Panc1 (cell line): Measurements from ENCODE around the gene PTCD2. TPM values are rescaled to one million over a fixed set of nuclear protein-coding genes. Genes with fewer than 3 reads are reported as not detected.

Experiments used
- ATAC-seq: fragments of 200-7000 bp; cut with Tn5 transposase; 2 replicates; pipeline ENCODE4 v1.9.1; 2020; ENCODE audit warnings: mild to moderate bottlenecking, moderate library complexity
- BruUV-seq: library from RNA; stranded (reverse); fragments of 400-500 nt; replicated peaks from 2 replicates; lab custom pipeline; 2021; lab: Mats Ljungman, UMichigan
- CTCF ChIA-PET: fragments of 300-600 bp; sonication (Branson Sonifier 250); formaldehyde crosslinking; loops from one replicate; lab custom pipeline; 2022; ENCODE audit warnings: antibody characterized with exemption; lab: Charles Lee
- POLR2A ChIA-PET: fragments of 300-600 bp; sonication (Branson Sonifier 250); formaldehyde crosslinking; loops from one replicate; lab custom pipeline; 2022; ENCODE audit warnings: antibody characterized with exemption; lab: Charles Lee
- DNase-seq: peaks from one replicate; pipeline ENCODE4 v3.0.0-alpha.2; 2010; ENCODE audit warnings: low read depth, low spot score
- H3K27ac ChIP-seq: 2 replicates; pipeline ENCODE4 v1.5.1; 2011; ENCODE audit warnings: mild to moderate bottlenecking, low read length, inconsistent platforms
- H3K27me3 ChIP-seq: fragments of 200-500 bp; sonication (Bioruptor generic); 2 replicates; pipeline ENCODE4 v1.6.0; 2014; ENCODE audit warnings: low read length, inconsistent platforms; ENCODE audit not compliant: control insufficient read depth, insufficient read depth
- H3K36me3 ChIP-seq: fragments of 200-500 bp; sonication (Bioruptor generic); 2 replicates; pipeline ENCODE4 v1.5.1; 2014; ENCODE audit warnings: inconsistent platforms, mild to moderate bottlenecking, low read length, moderate library complexity; ENCODE audit not compliant: control insufficient read depth, insufficient read depth
- H3K4me1 ChIP-seq: 2 replicates; pipeline ENCODE4 v1.5.1; 2011; ENCODE audit warnings: inconsistent platforms, mild to moderate bottlenecking, low read length, moderate library complexity; ENCODE audit not compliant: control insufficient read depth, insufficient read depth
- H3K4me3 ChIP-seq, 2 experiments: 2 replicates each; pipeline ENCODE4 v1.5.1; 2011 to 2012; ENCODE audit warnings: low read depth in 2 of 2, low read length in 2 of 2, mild to moderate bottlenecking in 2 of 2, inconsistent platforms in 1 of 2, moderate library complexity in 1 of 2
- H3K9me3 ChIP-seq: fragments of 200-500 bp; sonication (Bioruptor generic); 2 replicates; pipeline ENCODE4 v1.5.1; 2014; ENCODE audit warnings: low read depth, mild to moderate bottlenecking, inconsistent platforms, low read length, moderate library complexity; ENCODE audit not compliant: control insufficient read depth, insufficient read depth
- CTCF ChIP-seq: fragments of 450-650 bp; IDR thresholded peaks from 2 replicates; pipeline ENCODE4 v1.5.1; 2017; ENCODE audit warnings: mild to moderate bottlenecking
- POLR2AphosphoS5 ChIP-seq: IDR thresholded peaks from 2 replicates; pipeline ENCODE4 v1.6.1; 2012; ENCODE audit warnings: mild to moderate bottlenecking, low read depth, low read length, moderate library complexity
- REST ChIP-seq, 2 experiments: IDR thresholded peaks; 2 replicates each; pipeline ENCODE4 v1.6.1; 2011 to 2012; ENCODE audit warnings: low read depth in 2 of 2, control low read depth in 1 of 2, low read length in 1 of 2, mild to moderate bottlenecking in 1 of 2, moderate library complexity in 1 of 2; ENCODE audit not compliant: insufficient read depth in 1 of 2
- SIN3A ChIP-seq: IDR thresholded peaks from 2 replicates; pipeline ENCODE4 v1.6.1; 2012; ENCODE audit warnings: low read depth, mild to moderate bottlenecking, low read length, moderate library complexity, borderline replicate concordance; ENCODE audit not compliant: insufficient read depth
- TCF7L2 ChIP-seq: IDR thresholded peaks from 2 replicates; pipeline ENCODE4 v1.6.1; 2011; ENCODE audit warnings: mild to moderate bottlenecking, low read depth, low read length, inconsistent platforms
- in situ Hi-C: cut with HindIII; loops from 2 replicates; pipeline ENCODE4 v1.10.0; 2016; ENCODE audit warnings: low sequenced_read_pairs, low pct_unique_long_range_greater_than_20kb
- intact Hi-C: fragments of 100-400 bp; cut with micrococcal nuclease; formaldehyde crosslinking; loops from one replicate; pipeline ENCODE4 v1.10.0; 2022; ENCODE audit not compliant: unreplicated experiment
- total RNA-seq: library from RNA; stranded (reverse); gene quantifications from one replicate; pipeline ENCODE4 v1.2.1, GENCODE V29; 2021; ENCODE audit not compliant: unreplicated experiment

The PTCD2 gene
- total RNA-seq, 1 experiment from 2014 or later = 13.0 TPM

DNA sequence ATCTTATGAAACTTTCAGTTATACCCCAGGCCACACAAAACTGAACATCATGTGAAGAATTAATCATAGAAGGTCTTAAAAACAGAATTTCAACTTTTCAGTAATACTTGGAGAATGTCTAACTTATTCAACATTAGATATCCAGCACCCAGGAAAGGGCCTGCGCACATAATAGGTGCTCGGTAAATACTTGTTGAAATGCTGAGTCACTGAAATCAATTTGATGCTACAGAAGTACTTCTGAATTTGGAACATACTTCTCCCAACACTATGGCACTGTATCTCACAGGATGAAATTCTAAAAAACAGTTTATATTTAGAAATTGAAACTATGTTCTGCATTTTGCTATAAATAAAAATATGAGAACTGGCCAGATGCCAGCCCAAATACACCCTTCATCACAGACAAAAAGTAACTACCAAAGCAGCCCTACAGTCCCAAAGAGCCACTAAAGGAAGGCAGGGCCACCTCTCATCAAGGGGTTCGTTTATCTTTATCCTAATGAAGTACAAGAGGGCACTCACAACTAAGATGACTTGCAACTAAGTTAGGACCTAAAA, 26.6 kb upstream of the PTCD2 start:
- no peaks in the 10 kb centered on the region for H3K4me1 ChIP-seq
- in situ Hi-C loops (no loop called here), intact Hi-C loops (no loop called here)
- ChIA-PET POLR2A (interaction anchor here (0.7 kb wide), 1 partner anchor 1383 kb away, joined by 5 read pairs; no protein-coding TSS in a partner anchor), CTCF (no interaction called here)
- BruUV-seq = no TSS peak
- TF ChIP-seq CTCF = no peak
- TF ChIP-seq POLR2AphosphoS5 = no peak
- no peak for TF ChIP-seq TCF7L2
- no peak for TF ChIP-seq SIN3A
- TF ChIP-seq REST (IDR thresholded peaks at IDR 0.05; ENCODE audit: insufficient read depth in 1 of 2, low read depth in 2 of 2, low read length in 1 of 2) = no peak
- H3K4me3 ChIP-seq = no peak overlapping the region
- no peak overlapping the region for H3K27ac ChIP-seq
- ATAC-seq (no peak), DNase-seq (no peak)
- no peaks in the 10 kb centered on the region for H3K9me3 ChIP-seq
- no peaks in the 10 kb centered on the region for H3K27me3 ChIP-seq
- H3K36me3 ChIP-seq = peaks cover 13% of the 10 kb centered on the region

DNA sequence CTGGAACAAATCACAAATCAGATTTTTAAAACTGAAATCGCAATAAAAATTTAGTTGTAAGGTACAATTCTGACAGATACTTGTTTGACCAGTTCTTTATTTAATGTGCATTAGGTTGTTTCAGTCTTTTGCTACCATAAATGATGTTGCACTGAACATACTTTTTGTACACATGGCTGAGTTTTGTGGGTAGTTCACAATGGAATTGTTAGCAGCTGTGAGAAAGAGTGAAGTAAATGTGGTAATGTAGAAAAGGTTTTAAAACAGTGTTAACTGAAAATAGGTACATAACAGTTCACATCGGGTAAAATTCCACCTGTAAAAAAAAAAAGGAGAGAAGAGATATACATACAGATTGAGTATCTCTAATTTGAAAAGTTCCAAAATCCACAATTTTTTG, 25.7 kb upstream of the PTCD2 start:
- CTCF ChIA-PET = no interaction called here
- intact Hi-C loops = no loop called here

More for the DNA sequence above, 25.7 kb upstream of the PTCD2 start:
- TF ChIP-seq SIN3A = no peak
- no peak for TF ChIP-seq POLR2AphosphoS5
- TF ChIP-seq TCF7L2 = no peak
- TF ChIP-seq REST (IDR thresholded peaks at IDR 0.05; ENCODE audit: insufficient read depth in 1 of 2, low read depth in 2 of 2, low read length in 1 of 2) = no peak
- TF ChIP-seq CTCF = no peak
- ATAC-seq = no peak
- no peak overlapping the region for H3K4me3 ChIP-seq
- H3K27ac ChIP-seq = no peak overlapping the region
- in situ Hi-C loops = no loop called here
- H3K27me3 ChIP-seq = no peaks in the 10 kb centered on the region
- no TSS peak for BruUV-seq
- DNase-seq = no peak
- POLR2A ChIA-PET = no interaction called here
- H3K4me1 ChIP-seq = no peaks in the 10 kb centered on the region
- H3K36me3 ChIP-seq = peaks cover 13% of the 10 kb centered on the region
- H3K9me3 ChIP-seq = no peaks in the 10 kb centered on the region
